Keratinocyte (primary cell): ENCODE data around the gene ZBTB24. TPM values are rescaled to one million over a fixed set of nuclear protein-coding genes. Genes with fewer than 3 reads are reported as not detected.

Experiments used
- DNase-seq: peaks from one replicate; pipeline ENCODE4 v3.0.0-alpha.2; 2011; ENCODE audit warnings: low read depth, missing footprints, low spot score
- FAIRE-seq: peaks from 2 replicates; lab custom pipeline; 2011; peaks lifted over from hg19 to GRCh38; lab: Jason Lieb, UNC
- H2AFZ ChIP-seq: 2 replicates; pipeline ENCODE4 v1.6.0; 2012; ENCODE audit warnings: low read length, control low read depth, inconsistent platforms; ENCODE audit not compliant: control insufficient read depth
- H3K27ac ChIP-seq: 2 replicates; pipeline ENCODE4 v1.5.1; 2011; ENCODE audit warnings: low read length; ENCODE audit not compliant: control insufficient read depth, insufficient read depth
- H3K27me3 ChIP-seq: 3 replicates; pipeline ENCODE4 v1.6.0; 2011; ENCODE audit warnings: low read length; ENCODE audit not compliant: control insufficient read depth, insufficient read depth; ENCODE audit errors: extremely low read depth
- H3K36me3 ChIP-seq, 2 experiments: 2 replicates in 1 of 2; 3 replicates in 1 of 2; pipeline ENCODE4 v1.5.1; 2011; ENCODE audit warnings: low read length in 2 of 2, mild to moderate bottlenecking in 1 of 2; ENCODE audit not compliant: control insufficient read depth in 2 of 2, insufficient read depth in 2 of 2; ENCODE audit errors: extremely low read depth in 1 of 2
- H3K4me1 ChIP-seq: 3 replicates; pipeline ENCODE4 v1.5.1; 2011; ENCODE audit warnings: low read length; ENCODE audit not compliant: control insufficient read depth, insufficient read depth; ENCODE audit errors: extremely low read depth
- H3K4me2 ChIP-seq: 3 replicates; pipeline ENCODE4 v1.6.0; 2011; ENCODE audit warnings: low read depth, low read length; ENCODE audit not compliant: control insufficient read depth, insufficient read depth; ENCODE audit errors: extremely low read depth
- H3K4me3 ChIP-seq, 3 experiments: fragments of 200-600 bp in 1 of 3; sonication (generic) in 1 of 3; 2 replicates in 2 of 3; 3 replicates in 1 of 3; pipeline ENCODE4 v1.5.1; 2011 to 2016; ENCODE audit warnings: low read length in 3 of 3, mild to moderate bottlenecking in 3 of 3, control low read depth in 2 of 3, inconsistent platforms in 1 of 3, low read depth in 1 of 3, mixed read lengths in 1 of 3, mixed run types in 1 of 3, moderate library complexity in 1 of 3; ENCODE audit not compliant: control insufficient read depth in 2 of 3, insufficient read depth in 2 of 3; ENCODE audit errors: extremely low read depth in 1 of 3
- H3K79me2 ChIP-seq: 2 replicates; pipeline ENCODE4 v1.6.0; 2012; ENCODE audit warnings: low read length; ENCODE audit not compliant: control insufficient read depth, insufficient read depth
- H3K9ac ChIP-seq: 3 replicates; pipeline ENCODE4 v1.6.0; 2011; ENCODE audit warnings: low read length; ENCODE audit not compliant: control insufficient read depth, insufficient read depth; ENCODE audit errors: extremely low read depth
- H3K9me1 ChIP-seq: 3 replicates; pipeline ENCODE4 v1.6.0; 2011; ENCODE audit warnings: low read length; ENCODE audit not compliant: control insufficient read depth, insufficient read depth; ENCODE audit errors: extremely low read depth
- H3K9me3 ChIP-seq: 2 replicates; pipeline ENCODE4 v1.5.1; 2012; ENCODE audit warnings: low read depth, low read length; ENCODE audit not compliant: control insufficient read depth
- H4K20me1 ChIP-seq: 3 replicates; pipeline ENCODE4 v1.6.0; 2011; ENCODE audit warnings: low read length; ENCODE audit not compliant: control insufficient read depth, insufficient read depth; ENCODE audit errors: extremely low read depth
- EZH2 ChIP-seq: IDR thresholded peaks from one replicate; pipeline ENCODE4 v1.6.1; 2012; ENCODE audit warnings: inconsistent platforms, mild to moderate bottlenecking, low read length, moderate library complexity
- dilution Hi-C: fragments of 300-500 bp; cut with MboI; formaldehyde crosslinking; loops from one replicate; pipeline ENCODE4 v1.7.0; 2020; ENCODE audit warnings: low sequenced_read_pairs; ENCODE audit not compliant: extremely low pct_ligation_motif_present
- polyA plus RNA-seq, 5 experiments: library from polyadenylated mRNA; depleted of rRNA in 3 of 5; stranded (reverse) in 3 of 5; stranded (forward) in 1 of 5; unstranded in 1 of 5; fragments of >200 nt; gene quantifications; 1 replicate in 1 of 5; 2 replicates in 3 of 5; 3 replicates in 1 of 5; pipeline versions ENCODE4 v1.2.1 to v1.2.3, GENCODE V29; 2011 to 2012; ENCODE audit warnings: missing spikeins in 2 of 5, low read depth in 1 of 5, low replicate concordance in 1 of 5
- TF ChIP-seq, protein P1 (sequence below), 3 experiments: IDR thresholded peaks in 1 of 3; conservative IDR thresholded peaks in 1 of 3; optimal IDR thresholded peaks in 1 of 3; 2 replicates in 2 of 3; 3 replicates in 1 of 3; pipeline versions ENCODE3 to v1.5.1; 2011; ENCODE audit warnings: low read length in 3 of 3, mild to moderate bottlenecking in 3 of 3, moderate library complexity in 2 of 3, control low read depth in 1 of 3, inconsistent platforms in 1 of 3; ENCODE audit not compliant: insufficient read depth in 2 of 3; ENCODE audit errors: extremely low read depth in 1 of 3

The ZBTB24 gene
- polyA plus RNA-seq, 1 donor (not counting 4 experiments of a cell fraction or from before 2014, with no cell fraction given), result 4.6 TPM

DNA sequence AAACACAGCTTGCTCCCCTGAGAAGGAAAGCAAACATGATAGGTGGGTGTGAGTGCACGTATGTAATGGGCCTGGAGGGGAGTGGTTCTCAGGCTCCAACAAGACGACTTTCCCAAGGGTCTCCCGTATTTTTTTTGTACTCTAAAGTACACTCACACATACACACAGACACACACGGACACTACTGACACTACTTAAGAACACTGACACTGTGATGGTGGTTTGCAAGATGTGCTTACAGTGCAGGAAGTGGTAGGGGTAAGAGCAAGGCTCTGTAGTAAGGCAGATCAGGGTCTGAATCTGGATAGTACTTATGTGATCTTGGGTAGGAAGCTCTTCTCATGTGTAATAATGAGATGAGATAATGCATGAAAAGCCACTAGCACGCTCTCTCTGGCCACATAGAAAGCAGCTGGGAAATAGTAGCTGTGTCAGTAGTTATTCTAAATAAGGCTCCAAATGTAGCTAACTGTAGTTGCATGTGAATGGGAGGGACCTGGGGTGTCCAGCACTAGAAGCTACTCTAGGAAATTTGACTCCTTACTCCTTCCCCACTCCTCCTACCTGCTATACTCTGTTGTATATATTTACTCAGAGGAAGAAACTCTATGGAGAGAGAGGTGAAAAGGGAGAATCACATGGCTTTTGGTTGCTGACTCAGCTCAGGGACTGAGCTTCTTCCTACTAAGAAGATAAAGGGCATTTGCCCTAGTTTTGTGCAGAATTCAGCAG, 8.4 kb upstream of the ZBTB24 start:
- Histone ChIP-seq H3K4me3 (no peak overlapping the region), H3K27ac (no peak overlapping the region), H2AFZ (no peak overlapping the region), H3K9me3 (no peaks in the 10 kb centered on the region), H3K9ac (no peak overlapping the region), H3K27me3 (no peaks in the 10 kb centered on the region), H3K4me1 (no peaks in the 10 kb centered on the region), H3K9me1 (no peaks in the 10 kb centered on the region), H3K4me2 (no peak overlapping the region), H4K20me1 (no peaks in the 10 kb centered on the region), H3K36me3 (no peaks in the 10 kb centered on the region), H3K79me2 (no peaks in the 10 kb centered on the region)
- FAIRE-seq (peak; percentile 13), DNase-seq (no peak)
- TF ChIP-seq, protein P1, sequence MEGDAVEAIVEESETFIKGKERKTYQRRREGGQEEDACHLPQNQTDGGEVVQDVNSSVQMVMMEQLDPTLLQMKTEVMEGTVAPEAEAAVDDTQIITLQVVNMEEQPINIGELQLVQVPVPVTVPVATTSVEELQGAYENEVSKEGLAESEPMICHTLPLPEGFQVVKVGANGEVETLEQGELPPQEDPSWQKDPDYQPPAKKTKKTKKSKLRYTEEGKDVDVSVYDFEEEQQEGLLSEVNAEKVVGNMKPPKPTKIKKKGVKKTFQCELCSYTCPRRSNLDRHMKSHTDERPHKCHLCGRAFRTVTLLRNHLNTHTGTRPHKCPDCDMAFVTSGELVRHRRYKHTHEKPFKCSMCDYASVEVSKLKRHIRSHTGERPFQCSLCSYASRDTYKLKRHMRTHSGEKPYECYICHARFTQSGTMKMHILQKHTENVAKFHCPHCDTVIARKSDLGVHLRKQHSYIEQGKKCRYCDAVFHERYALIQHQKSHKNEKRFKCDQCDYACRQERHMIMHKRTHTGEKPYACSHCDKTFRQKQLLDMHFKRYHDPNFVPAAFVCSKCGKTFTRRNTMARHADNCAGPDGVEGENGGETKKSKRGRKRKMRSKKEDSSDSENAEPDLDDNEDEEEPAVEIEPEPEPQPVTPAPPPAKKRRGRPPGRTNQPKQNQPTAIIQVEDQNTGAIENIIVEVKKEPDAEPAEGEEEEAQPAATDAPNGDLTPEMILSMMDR (optimal IDR thresholded peaks at IDR 0.05 in 1 of 3, IDR thresholded peaks at IDR 0.05 in 1 of 3, conservative IDR thresholded peaks at IDR 0.05 in 1 of 3; ENCODE audit: extremely low read depth in 1 of 3, insufficient read depth in 2 of 3, low read length in 3 of 3), result no peak
- TF ChIP-seq EZH2, result no peak
- dilution Hi-C loops, result no loop called here

DNA sequence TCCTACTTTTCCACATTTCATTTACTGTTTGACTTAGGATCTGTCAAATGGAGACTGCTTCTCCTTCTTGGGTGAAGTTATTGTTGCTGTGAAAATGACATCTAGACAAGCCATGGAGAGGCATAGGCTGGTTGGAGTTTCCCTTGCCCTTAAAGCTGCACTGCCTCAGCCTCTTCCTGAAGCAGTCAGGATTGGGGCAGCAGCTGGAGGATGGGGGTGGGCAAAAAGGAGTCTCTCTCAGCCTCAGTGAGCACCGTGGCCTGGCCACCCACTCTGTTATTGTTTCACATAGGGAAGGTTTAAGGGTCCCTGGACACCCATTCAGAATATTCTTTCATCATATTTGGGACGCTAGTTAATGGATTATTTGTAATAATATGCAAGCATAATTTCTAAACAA, 7.7 kb upstream of the ZBTB24 start:
- Histone ChIP-seq H3K36me3 (no peaks in the 10 kb centered on the region), H3K9ac (no peak overlapping the region), H3K79me2 (no peaks in the 10 kb centered on the region), H3K27me3 (no peaks in the 10 kb centered on the region), H3K27ac (no peak overlapping the region), H3K9me3 (no peaks in the 10 kb centered on the region), H3K4me1 (no peaks in the 10 kb centered on the region), H2AFZ (no peak overlapping the region), H3K4me2 (no peak overlapping the region), H3K4me3 (no peak overlapping the region), H3K9me1 (no peaks in the 10 kb centered on the region), H4K20me1 (no peaks in the 10 kb centered on the region)
- TF ChIP-seq, protein P1 (optimal IDR thresholded peaks at IDR 0.05 in 1 of 3, IDR thresholded peaks at IDR 0.05 in 1 of 3, conservative IDR thresholded peaks at IDR 0.05 in 1 of 3; ENCODE audit: extremely low read depth in 1 of 3, insufficient read depth in 2 of 3, low read length in 3 of 3), result no peak
- TF ChIP-seq EZH2, result no peak
- no peak for FAIRE-seq
- DNase-seq, result no peak
- dilution Hi-C loops, result no loop called here
